Immature natural killer cell (primary cell): Measurements from ENCODE around the gene RSAD2. TPM values are rescaled to one million over a fixed set of nuclear protein-coding genes. Genes with fewer than 3 reads are reported as not detected.

Experiments
- DNase-seq, 3 donors: peaks; one replicate each; pipeline ENCODE4 v3.0.0; 2022; ENCODE audit warnings: mixed read lengths in 1 of 3
- H3K27ac Mint-ChIP-seq, 6 donors: one replicate each; pipeline ENCODE4 v1.8.0; 2020; ENCODE audit warnings: mixed read lengths in 6 of 6, mild to moderate bottlenecking in 5 of 6, inconsistent platforms in 4 of 6, moderate library complexity in 3 of 6
- H3K27me3 Mint-ChIP-seq, 3 donors: one replicate each; pipeline ENCODE4 v1.8.0; 2020 to 2021; ENCODE audit warnings: low read depth in 3 of 3, mild to moderate bottlenecking in 3 of 3, mixed read lengths in 3 of 3, moderate library complexity in 3 of 3, inconsistent platforms in 1 of 3
- H3K36me3 Mint-ChIP-seq, 3 donors: one replicate each; pipeline ENCODE4 v1.8.0; 2020; ENCODE audit warnings: mixed read lengths in 3 of 3, inconsistent platforms in 2 of 3, mild to moderate bottlenecking in 2 of 3
- H3K4me1 Mint-ChIP-seq, 2 donors: one replicate each; pipeline ENCODE4 v1.8.0; 2020; ENCODE audit warnings: inconsistent platforms in 2 of 2, mild to moderate bottlenecking in 2 of 2, mixed read lengths in 2 of 2, moderate library complexity in 1 of 2
- H3K4me3 Mint-ChIP-seq, 5 donors: one replicate each; pipeline ENCODE4 v1.8.0; 2020; ENCODE audit warnings: mild to moderate bottlenecking in 5 of 5, mixed read lengths in 5 of 5, inconsistent platforms in 3 of 5, moderate library complexity in 3 of 5
- H3K9me3 Mint-ChIP-seq, 6 donors: one replicate each; pipeline ENCODE4 v1.8.0; 2020; ENCODE audit warnings: mild to moderate bottlenecking in 6 of 6, mixed read lengths in 6 of 6, inconsistent platforms in 4 of 6, moderate library complexity in 3 of 6
- polyA plus RNA-seq, 3 donors: library from polyadenylated mRNA; unstranded; fragments of 300-500 nt; fragmentation: Illumina TruSeq; gene quantifications; one replicate each; pipeline ENCODE4 v1.2.3, GENCODE V29; 2021

The RSAD2 gene
- polyA plus RNA-seq, 3 donors from 2014 or later = 1.2 to 16.5 (median 5.8) TPM

GRCh38 chr2:6916736-6917070, 39.1 kb downstream of the RSAD2 start:
- Mint-ChIP-seq H3K4me1 (peaks cover 55 to 73% of the 10 kb centered on the region in 2 donors), H3K36me3 (peaks cover 0 to 4% (median 4%) of the 10 kb centered on the region in 3 donors), H3K4me3 (peak overlapping the region; percentile 64 to 75 (median 72)), H3K27me3 (peaks cover 0 to 7% (median 3%) of the 10 kb centered on the region in 3 donors), H3K27ac (peak overlapping the region in 3 of 6 donors; percentile 27 to 58 (median 40)), H3K9me3 (no peaks in the 10 kb centered on the region)
- no peak for DNase-seq

GRCh38 chr2:6917071-6917760, 39.6 kb downstream of the RSAD2 start, which contains the start of gene RNF144A:
TSS of gene RNF144A (plus strand) at chr2:6917412. CDS start at chr2:6996927, 79,515 bp downstream.
- H3K4me1 Mint-ChIP-seq = peaks cover 55 to 72% of the 10 kb centered on the region in 2 donors
- DNase-seq = peak; percentile 77 to 79 (median 79)
- H3K27ac Mint-ChIP-seq = peak within 1 kb of the TSS in 3 of 6 donors; percentile 27 to 58 (median 40)
- peaks cover 0 to 4% (median 4%) of the 10 kb centered on the region in 3 donors for H3K36me3 Mint-ChIP-seq
- H3K27me3 Mint-ChIP-seq = peaks cover 0 to 7% (median 3%) of the 10 kb centered on the region in 3 donors
- no peaks in the 10 kb centered on the region for H3K9me3 Mint-ChIP-seq
- H3K4me3 Mint-ChIP-seq = peak within 1 kb of the TSS; percentile 64 to 78 (median 72)

GRCh38 chr2:6917761-6918421, 40.3 kb downstream of the RSAD2 start:
- no peaks in the 10 kb centered on the region for H3K9me3 Mint-ChIP-seq
- H3K36me3 Mint-ChIP-seq = peaks cover 0 to 4% (median 4%) of the 10 kb centered on the region in 3 donors
- H3K27ac Mint-ChIP-seq = no peak overlapping the region
- H3K27me3 Mint-ChIP-seq = peaks cover 0 to 7% (median 3%) of the 10 kb centered on the region in 3 donors
- H3K4me3 Mint-ChIP-seq = peak overlapping the region; percentile 60 to 78 (median 71)
- H3K4me1 Mint-ChIP-seq = peaks cover 51 to 67% of the 10 kb centered on the region in 2 donors
- peak in 1 of 3 donors; percentile 13 for DNase-seq

- no peak for DNase-seq
- Mint-ChIP-seq H3K27ac (no peak overlapping the region), H3K9me3 (no peaks in the 10 kb centered on the region), H3K4me1 (peaks cover 50 to 68% of the 10 kb centered on the region in 2 donors), H3K36me3 (peaks cover 0 to 6% (median 4%) of the 10 kb centered on the region in 3 donors), H3K27me3 (peaks cover 0 to 7% (median 3%) of the 10 kb centered on the region in 3 donors), H3K4me3 (peak overlapping the region in 3 of 5 donors; percentile 69 to 78 (median 75))
Observed at GRCh38 chr2:6919901-6920742, 42.5 kb downstream of the RSAD2 start.

- Mint-ChIP-seq H3K27me3 (peaks cover 0 to 7% (median 2%) of the 10 kb centered on the region in 3 donors), H3K4me1 (peaks cover 48 to 68% of the 10 kb centered on the region in 2 donors), H3K4me3 (peak overlapping the region in 1 of 5 donors; percentile 25), H3K36me3 (peaks cover 0 to 6% (median 4%) of the 10 kb centered on the region in 3 donors), H3K9me3 (no peaks in the 10 kb centered on the region), H3K27ac (no peak overlapping the region)
- no peak for DNase-seq
Observed at GRCh38 chr2:6920743-6921064, 43.1 kb downstream of the RSAD2 start.

GRCh38 chr2:6921321-6921922, 43.8 kb downstream of the RSAD2 start:
- H3K27ac Mint-ChIP-seq = peak overlapping the region in 1 of 6 donors; percentile 33
- H3K4me3 Mint-ChIP-seq = peak overlapping the region in 1 of 5 donors; percentile 3
- H3K36me3 Mint-ChIP-seq = peaks cover 0 to 6% (median 4%) of the 10 kb centered on the region in 3 donors
- no peak for DNase-seq
- H3K9me3 Mint-ChIP-seq = no peaks in the 10 kb centered on the region
- peaks cover 52 to 71% of the 10 kb centered on the region in 2 donors for H3K4me1 Mint-ChIP-seq
- H3K27me3 Mint-ChIP-seq = peaks cover 0 to 7% (median 2%) of the 10 kb centered on the region in 3 donors

GRCh38 chr2:6922201-6922656, 44.7 kb downstream of the RSAD2 start:
- no peak overlapping the region for H3K4me3 Mint-ChIP-seq
- H3K9me3 Mint-ChIP-seq = no peaks in the 10 kb centered on the region
- peaks cover 0 to 6% (median 4%) of the 10 kb centered on the region in 3 donors for H3K36me3 Mint-ChIP-seq
- peaks cover 58 to 74% of the 10 kb centered on the region in 2 donors for H3K4me1 Mint-ChIP-seq
- no peak overlapping the region for H3K27ac Mint-ChIP-seq
- no peak for DNase-seq
- peaks cover 0 to 7% (median 2%) of the 10 kb centered on the region in 3 donors for H3K27me3 Mint-ChIP-seq

GRCh38 chr2:6923319-6923718, 45.7 kb downstream of the RSAD2 start:
- Mint-ChIP-seq H3K4me1 (peaks cover 62 to 85% of the 10 kb centered on the region in 2 donors), H3K36me3 (peaks cover 0 to 9% (median 4%) of the 10 kb centered on the region in 3 donors), H3K27ac (no peak overlapping the region), H3K4me3 (no peak overlapping the region), H3K9me3 (no peaks in the 10 kb centered on the region), H3K27me3 (peaks cover 0 to 4% (median 2%) of the 10 kb centered on the region in 3 donors)
- no peak for DNase-seq

- Mint-ChIP-seq H3K4me1 (peaks cover 63 to 86% of the 10 kb centered on the region in 2 donors), H3K9me3 (no peaks in the 10 kb centered on the region), H3K4me3 (no peak overlapping the region)
Observed at GRCh38 chr2:6924101-6924923, 46.7 kb downstream of the RSAD2 start.

GRCh38 chr2:6924924-6925409, 47.4 kb downstream of the RSAD2 start:
- H3K27ac Mint-ChIP-seq = peak overlapping the region in 2 of 6 donors; percentile 10 to 20
- H3K4me1 Mint-ChIP-seq = peaks cover 65 to 87% of the 10 kb centered on the region in 2 donors

More at GRCh38 chr2:6924101-6924923, 46.7 kb downstream of the RSAD2 start:
- DNase-seq = no peak
- no peaks in the 10 kb centered on the region for H3K27me3 Mint-ChIP-seq
- H3K27ac Mint-ChIP-seq = peak overlapping the region in 3 of 6 donors; percentile 10 to 55 (median 36)
- H3K36me3 Mint-ChIP-seq = peaks cover 0 to 10% (median 4%) of the 10 kb centered on the region in 3 donors

GRCh38 chr2:6926071-6926732, 48.6 kb downstream of the RSAD2 start:
- DNase-seq = no peak
- Mint-ChIP-seq H3K27me3 (no peaks in the 10 kb centered on the region), H3K27ac (no peak overlapping the region), H3K36me3 (peaks cover 0 to 10% (median 4%) of the 10 kb centered on the region in 3 donors), H3K9me3 (no peaks in the 10 kb centered on the region), H3K4me1 (peaks cover 69 to 82% of the 10 kb centered on the region in 2 donors), H3K4me3 (no peak overlapping the region)

More at GRCh38 chr2:6924924-6925409, 47.4 kb downstream of the RSAD2 start:
- H3K4me3 Mint-ChIP-seq = no peak overlapping the region
- DNase-seq = no peak
- no peaks in the 10 kb centered on the region for H3K27me3 Mint-ChIP-seq
- H3K9me3 Mint-ChIP-seq = no peaks in the 10 kb centered on the region
- H3K36me3 Mint-ChIP-seq = peaks cover 0 to 10% (median 4%) of the 10 kb centered on the region in 3 donors

- no peaks in the 10 kb centered on the region for H3K27me3 Mint-ChIP-seq
- no peak for DNase-seq
- no peaks in the 10 kb centered on the region for H3K9me3 Mint-ChIP-seq
- peak overlapping the region in 2 of 6 donors; percentile 22 to 38 for H3K27ac Mint-ChIP-seq
- peaks cover 0 to 17% (median 7%) of the 10 kb centered on the region in 3 donors for H3K36me3 Mint-ChIP-seq
- H3K4me3 Mint-ChIP-seq = no peak overlapping the region
- peaks cover 68 to 83% of the 10 kb centered on the region in 2 donors for H3K4me1 Mint-ChIP-seq
Observed at GRCh38 chr2:6927186-6927585, 49.6 kb downstream of the RSAD2 start.
